Measurements from ENCODE around the gene SIAE. TPM values are rescaled to one million over a fixed set of nuclear protein-coding genes. Genes with fewer than 3 reads are reported as not detected.

SIAE gene
- total and polyA plus RNA-seq, 2 of the 4 experiments (the other 2 are of a cell fraction): 4.7 to 12.0 TPM

GRCh38 chr11:124638500-124638899, 35.0 kb downstream of the SIAE start:
- Histone ChIP-seq H2BK20ac (ENCODE audit: low read depth, low read length) (no peak overlapping the region), H3K14ac (replicated peaks; ENCODE audit: low read depth, low read length) (no peak overlapping the region), H3K4me1 (ENCODE audit: control insufficient read depth, insufficient read depth, low read length) (peaks cover 4% of the 10 kb centered on the region), H3K23ac (ENCODE audit: low read depth, low read length) (no peak overlapping the region), H3K79me1 (ENCODE audit: low read depth in 1 of 2, low read length in 2 of 2) (no peaks in the 10 kb centered on the region), H2AK9ac (replicated peaks; ENCODE audit: low read depth, low read length, poor library complexity) (no peak overlapping the region), H2BK15ac (ENCODE audit: low read depth, low read length) (no peak overlapping the region), H3K27ac (ENCODE audit: insufficient read depth, low read length) (no peak overlapping the region), H4K91ac (ENCODE audit: insufficient read depth, low read depth, low read length) (no peak overlapping the region), H2BK120ac (ENCODE audit: low read depth, low read length) (no peak overlapping the region), H2AK5ac (ENCODE audit: low read depth, low read length) (no peak overlapping the region), H3K9me3 (ENCODE audit: control insufficient read depth, insufficient read depth, low read length) (no peaks in the 10 kb centered on the region), H4K8ac (ENCODE audit: low read depth in 2 of 2, low read length in 2 of 2) (no peak overlapping the region; a peak in 1 of 4 replicates), H3K18ac (ENCODE audit: low read depth, low read length) (no peak overlapping the region), H3K27me3 (ENCODE audit: control insufficient read depth, insufficient read depth, low read length) (no peaks in the 10 kb centered on the region), H3K4ac (ENCODE audit: low read depth, low read length) (no peak overlapping the region), H3K4me3 (ENCODE audit: insufficient read depth, low read depth, low read length) (no peak overlapping the region), H3K56ac (ENCODE audit: extremely low read depth, insufficient read depth, low read length) (no peak overlapping the region), H4K20me1 (ENCODE audit: insufficient read depth, low read length) (no peaks in the 10 kb centered on the region; the same call in 1 of the 2 replicates), H3K9ac (ENCODE audit: low read depth, low read length) (no peak overlapping the region), H4K5ac (ENCODE audit: low read depth, low read length) (no peak overlapping the region), H3K9me1 (ENCODE audit: insufficient read depth, low read length) (peaks cover 4% of the 10 kb centered on the region; the same call in 1 of the 2 replicates), H3K36me3 (ENCODE audit: control insufficient read depth, insufficient read depth, low read length) (peaks cover 16% of the 10 kb centered on the region), H3K4me2 (ENCODE audit: low read depth, low read length) (no peak overlapping the region), H2BK5ac (ENCODE audit: low read depth, low read length, poor library complexity, severe bottlenecking) (no peak overlapping the region), H2AFZ (replicated peaks; ENCODE audit: low read length, poor library complexity) (no peak overlapping the region)
- ChIA-PET POLR2A (ENCODE audit: unreplicated experiment) (no interaction called here), CTCF (no interaction called here)
- TF ChIP-seq RAD21 (IDR thresholded peaks at IDR 0.05; ENCODE audit: low read length) (no peak), CHD1 (IDR thresholded peaks at IDR 0.05; ENCODE audit: low read depth, low read length) (no peak), BHLHE40 (IDR thresholded peaks at IDR 0.05; ENCODE audit: low read depth, low read length) (no peak), ELK1 (IDR thresholded peaks at IDR 0.05; ENCODE audit: borderline replicate concordance, low read depth, low read length) (no peak), NFE2L2 (IDR thresholded peaks at IDR 0.05; ENCODE audit: low read depth, low read length) (no peak), CTCF (conservative IDR thresholded peaks at IDR 0.05; ENCODE audit: low read depth, low read length) (no peak), MXI1 (IDR thresholded peaks at IDR 0.05; ENCODE audit: borderline replicate concordance, low read depth, low read length) (no peak), MAZ (IDR thresholded peaks at IDR 0.05; ENCODE audit: borderline replicate concordance, low read depth, low read length) (no peak), RFX5 (IDR thresholded peaks at IDR 0.05; ENCODE audit: low read depth, low read length) (no peak), POLR2A (IDR thresholded peaks at IDR 0.05; ENCODE audit: low read depth, low read length) (no peak), USF2 (IDR thresholded peaks at IDR 0.05; ENCODE audit: low read depth, low read length) (no peak), SMC3 (IDR thresholded peaks at IDR 0.05; ENCODE audit: low read depth, low read length) (no peak)
- ATAC-seq (ENCODE audit: low read depth): no peak
- dilution Hi-C loops (cut with HindIII; ENCODE audit: low sequenced_read_pairs, unreplicated experiment): no loop called here
- intact Hi-C loops (cut with micrococcal nuclease): no loop called here
- no CpG with 5 or more reads among the region's 3 CpGs for WGBS, 2 experiments (ENCODE audit: extremely low coverage in 2 of 2, insufficient read length in 1 of 2)
- no TSS peak for BruUV-seq (replicated peaks)
- in situ Hi-C loops (cut with MboI; ENCODE audit: low sequenced_read_pairs): loop anchor here (25.0 kb wide), 1 partner anchor 949 kb away; the partner anchor contains the start of gene STT3A
- DNase-seq: no peak
